ENCODE results near the gene CTTNBP2NL.

GRCh38 chr1:112502826-112503225 is 106.8 kb downstream of the CTTNBP2NL start:
- no peak for TF ChIP-seq POLR2A (IDR thresholded peaks at IDR 0.05)
- TF ChIP-seq, protein P1, sequence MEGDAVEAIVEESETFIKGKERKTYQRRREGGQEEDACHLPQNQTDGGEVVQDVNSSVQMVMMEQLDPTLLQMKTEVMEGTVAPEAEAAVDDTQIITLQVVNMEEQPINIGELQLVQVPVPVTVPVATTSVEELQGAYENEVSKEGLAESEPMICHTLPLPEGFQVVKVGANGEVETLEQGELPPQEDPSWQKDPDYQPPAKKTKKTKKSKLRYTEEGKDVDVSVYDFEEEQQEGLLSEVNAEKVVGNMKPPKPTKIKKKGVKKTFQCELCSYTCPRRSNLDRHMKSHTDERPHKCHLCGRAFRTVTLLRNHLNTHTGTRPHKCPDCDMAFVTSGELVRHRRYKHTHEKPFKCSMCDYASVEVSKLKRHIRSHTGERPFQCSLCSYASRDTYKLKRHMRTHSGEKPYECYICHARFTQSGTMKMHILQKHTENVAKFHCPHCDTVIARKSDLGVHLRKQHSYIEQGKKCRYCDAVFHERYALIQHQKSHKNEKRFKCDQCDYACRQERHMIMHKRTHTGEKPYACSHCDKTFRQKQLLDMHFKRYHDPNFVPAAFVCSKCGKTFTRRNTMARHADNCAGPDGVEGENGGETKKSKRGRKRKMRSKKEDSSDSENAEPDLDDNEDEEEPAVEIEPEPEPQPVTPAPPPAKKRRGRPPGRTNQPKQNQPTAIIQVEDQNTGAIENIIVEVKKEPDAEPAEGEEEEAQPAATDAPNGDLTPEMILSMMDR (IDR thresholded peaks at IDR 0.05): no peak

Measured in vagina (tissue), 2 donors.